GM18870 (cell line): Measurements from ENCODE around the gene RXFP1.
"Not testable (repeated sequence)": the region's sequence is repeated elsewhere in the genome, so short reads cannot be mapped to it uniquely, and the experiment has no call there.

Experiments used
- ATAC-seq: cut with Tn5 transposase; IDR thresholded peaks from one replicate; pipeline ENCODE4 v1.9.1; 2021; ENCODE audit warnings: moderate library complexity; ENCODE audit not compliant: unreplicated experiment

RXFP1 gene

GRCh38 chr4:158606969-158607368 is 85.3 kb downstream of the RXFP1 start:
- ATAC-seq = no peak

GRCh38 chr4:158609116-158609515 is 87.4 kb downstream of the RXFP1 start:
- no peak for ATAC-seq

- peak; percentile 99 for ATAC-seq
These were observed 89.1 kb downstream of the RXFP1 start for GRCh38 chr4:158610790-158611189.

GRCh38 chr4:158613046-158613445 is 91.4 kb downstream of the RXFP1 start:
- no peak for ATAC-seq

- ATAC-seq = no peak
These were observed 96.3 kb downstream of the RXFP1 start for GRCh38 chr4:158617956-158618355.

- peak; percentile 39 for ATAC-seq
These were observed 100.0 kb downstream of the RXFP1 start for GRCh38 chr4:158621729-158622128.

- no peak for ATAC-seq
These were observed 100.6 kb downstream of the RXFP1 start for GRCh38 chr4:158622251-158622650.

- ATAC-seq = peak; percentile 90
These were observed 103.3 kb downstream of the RXFP1 start for GRCh38 chr4:158624889-158625478.

- no peak for ATAC-seq
These were observed 103.9 kb downstream of the RXFP1 start for GRCh38 chr4:158625544-158625943.

- ATAC-seq = no peak
These were observed 109.2 kb downstream of the RXFP1 start for GRCh38 chr4:158630893-158631292.

GRCh38 chr4:158636619-158637018 is 114.9 kb downstream of the RXFP1 start:
- ATAC-seq = no peak

- no peak for ATAC-seq
These were observed 122.7 kb downstream of the RXFP1 start for GRCh38 chr4:158644356-158644755.

- ATAC-seq = no peak
These were observed 123.1 kb downstream of the RXFP1 start for GRCh38 chr4:158644760-158645159.

- no peak for ATAC-seq
These were observed 127.5 kb downstream of the RXFP1 start for GRCh38 chr4:158649111-158649680.

- ATAC-seq = peak; percentile 53
These were observed 131.2 kb downstream of the RXFP1 start for GRCh38 chr4:158652920-158653319.

- no peak for ATAC-seq
These were observed 134.8 kb downstream of the RXFP1 start for GRCh38 chr4:158656439-158656838.

- ATAC-seq = no peak
These were observed 135.6 kb downstream of the RXFP1 start for GRCh38 chr4:158657291-158657690.

- ATAC-seq = not testable (repeated sequence)
These were observed 141.6 kb downstream of the RXFP1 start for GRCh38 chr4:158663255-158663654.

- not testable (repeated sequence) for ATAC-seq
These were observed 142.3 kb downstream of the RXFP1 start for GRCh38 chr4:158663707-158664625.

GRCh38 chr4:158664806-158665205 is 143.1 kb downstream of the RXFP1 start:
- no peak for ATAC-seq

GRCh38 chr4:158666892-158667291 is 145.2 kb downstream of the RXFP1 start:
- no peak for ATAC-seq

- ATAC-seq = no peak
These were observed 146.0 kb downstream of the RXFP1 start for GRCh38 chr4:158667651-158668198.
